M059J (cell line): ENCODE data around the gene FOXA1. TPM values are rescaled to one million over a fixed set of nuclear protein-coding genes. Genes with fewer than 3 reads are reported as not detected.

Experiments used
- DNase-seq: peaks from one replicate; pipeline ENCODE4 v3.0.0-alpha.2; 2012; ENCODE audit warnings: low read depth
- total RNA-seq: library from RNA; depleted of rRNA; stranded (reverse); fragments of >200 nt; shearing (Covaris generic); gene quantifications from 2 replicates; pipeline ENCODE4 v1.2.3, GENCODE V29; 2014

The FOXA1 gene
- total RNA-seq, 1 experiment from 2014 or later, result not detected

GRCh38 chr14:37602605-37603453, 7.8 kb upstream of the FOXA1 start:
- DNase-seq, result no peak

- no peak for DNase-seq
Observed at GRCh38 chr14:37601865-37602264, 6.8 kb upstream of the FOXA1 start.

GRCh38 chr14:37600880-37601741, 6.1 kb upstream of the FOXA1 start:
- no peak for DNase-seq

- no peak for DNase-seq
Observed at GRCh38 chr14:37599507-37600368, 4.7 kb upstream of the FOXA1 start.

- DNase-seq, result no peak
Observed at GRCh38 chr14:37598747-37599506, 3.9 kb upstream of the FOXA1 start.

- DNase-seq, result no peak
Observed at GRCh38 chr14:37597914-37598746, 3.1 kb upstream of the FOXA1 start.

GRCh38 chr14:37597538-37597913, 2.5 kb upstream of the FOXA1 start:
- no peak for DNase-seq

GRCh38 chr14:37596790-37597472, 1.9 kb upstream of the FOXA1 start:
- DNase-seq, result no peak

- DNase-seq, result peak; percentile 54
Observed at GRCh38 chr14:37595809-37596621, 966 bp upstream of the FOXA1 start.

- DNase-seq, result peak; percentile 55
Observed at GRCh38 chr14:37594238-37594970, 645 bp downstream of the FOXA1 start.

- DNase-seq, result no peak
Observed at GRCh38 chr14:37593511-37594237, 1.4 kb downstream of the FOXA1 start.

GRCh38 chr14:37592482-37593408, 2.3 kb downstream of the FOXA1 start:
- no peak for DNase-seq

- DNase-seq, result no peak
Observed at GRCh38 chr14:37591941-37592481, 3.0 kb downstream of the FOXA1 start.

- no peak for DNase-seq
Observed at GRCh38 chr14:37591311-37591940, 3.6 kb downstream of the FOXA1 start.

- DNase-seq, result no peak
Observed at GRCh38 chr14:37590428-37591139, 4.5 kb downstream of the FOXA1 start.
